ENCODE results near the gene POLE2.
"Not testable (repeated sequence)": the region's sequence is repeated elsewhere in the genome, so short reads cannot be mapped to it uniquely, and the experiment has no call there.

The POLE2 gene

DNA sequence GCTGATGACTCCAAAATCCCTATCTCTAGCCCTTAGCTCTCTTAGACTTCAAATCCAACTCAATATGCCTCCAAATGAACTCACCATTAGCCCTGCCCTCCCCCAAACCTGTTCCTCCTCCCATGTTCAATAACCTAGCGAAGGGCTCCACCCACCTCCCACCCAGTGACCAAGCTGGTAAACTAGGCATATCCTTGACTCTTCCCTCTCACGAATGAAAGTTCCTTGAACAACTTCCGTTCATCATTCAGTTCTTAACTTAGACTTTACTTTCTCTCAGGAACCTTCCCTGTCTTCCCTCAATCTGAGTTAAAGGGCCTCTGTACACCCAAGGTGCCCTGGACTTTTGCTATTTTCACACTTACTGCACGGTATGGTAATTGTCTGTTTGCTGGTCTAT is 3.0 kb upstream of the POLE2 start:
- Mint-ChIP-seq H3K27ac (no peak overlapping the region), H3K4me3 (no peak overlapping the region), H3K4me1 (peaks cover 45% of the 10 kb centered on the region)

DNA sequence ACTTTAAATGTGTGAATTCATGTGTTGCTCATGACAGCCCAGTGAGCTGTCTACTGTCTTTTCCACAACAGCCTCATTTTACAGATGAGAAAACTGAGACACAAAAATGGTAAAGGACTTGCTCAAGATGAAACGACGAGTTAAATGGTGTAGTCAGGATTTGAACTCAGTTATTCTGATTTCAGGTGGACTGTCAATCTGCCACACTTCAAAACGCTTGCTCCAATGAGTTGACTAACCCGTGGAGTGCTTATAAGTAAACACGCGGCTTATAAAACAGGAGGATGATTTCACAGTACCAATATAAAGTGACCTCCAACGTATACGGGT is 652 bp upstream of the POLE2 start:
- peaks cover 38% of the 10 kb centered on the region for H3K4me1 Mint-ChIP-seq
- H3K9me3 Mint-ChIP-seq = no peaks in the 10 kb centered on the region
- H3K4me3 Mint-ChIP-seq = peak overlapping the region; percentile 91
- H3K27ac Mint-ChIP-seq = peak overlapping the region; percentile 89
- DNase-seq (no peak), ATAC-seq (no peak)
- no peaks in the 10 kb centered on the region for H3K27me3 Mint-ChIP-seq
- H3K36me3 Mint-ChIP-seq (ENCODE audit: low read depth) = peaks cover 17% of the 10 kb centered on the region

More for the DNA sequence above, 3.0 kb upstream of the POLE2 start:
- no peak for ATAC-seq
- no peak for DNase-seq
- H3K9me3 Mint-ChIP-seq = no peaks in the 10 kb centered on the region
- no peaks in the 10 kb centered on the region for H3K27me3 Mint-ChIP-seq
- H3K36me3 Mint-ChIP-seq (ENCODE audit: low read depth) = peaks cover 12% of the 10 kb centered on the region

DNA sequence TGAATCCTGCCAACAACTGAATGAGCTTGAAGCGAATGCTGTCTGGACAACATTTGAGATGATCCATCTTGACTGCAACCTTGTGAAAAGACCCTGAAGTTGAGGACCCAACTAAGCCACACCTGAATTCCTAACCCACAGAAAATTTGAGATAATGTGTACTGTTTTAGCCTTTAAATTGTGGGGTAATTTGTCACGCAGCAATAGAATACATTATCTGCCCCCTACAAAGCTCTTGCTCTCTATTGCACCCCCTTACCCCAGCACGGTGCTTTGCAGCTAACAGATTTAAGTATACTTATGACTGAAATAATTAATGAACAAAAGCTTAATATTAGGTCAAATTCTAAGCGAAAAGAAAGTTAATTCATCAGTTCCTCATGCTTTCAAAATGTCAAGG is 1.6 kb downstream of the POLE2 start:
- Mint-ChIP-seq H3K4me1 (peaks cover 30% of the 10 kb centered on the region), H3K9me3 (no peaks in the 10 kb centered on the region), H3K36me3 (ENCODE audit: low read depth) (peaks cover 28% of the 10 kb centered on the region), H3K27ac (peak overlapping the region; percentile 52), H3K27me3 (no peaks in the 10 kb centered on the region), H3K4me3 (peak overlapping the region; percentile 91)
- DNase-seq (no peak), ATAC-seq (no peak)

DNA sequence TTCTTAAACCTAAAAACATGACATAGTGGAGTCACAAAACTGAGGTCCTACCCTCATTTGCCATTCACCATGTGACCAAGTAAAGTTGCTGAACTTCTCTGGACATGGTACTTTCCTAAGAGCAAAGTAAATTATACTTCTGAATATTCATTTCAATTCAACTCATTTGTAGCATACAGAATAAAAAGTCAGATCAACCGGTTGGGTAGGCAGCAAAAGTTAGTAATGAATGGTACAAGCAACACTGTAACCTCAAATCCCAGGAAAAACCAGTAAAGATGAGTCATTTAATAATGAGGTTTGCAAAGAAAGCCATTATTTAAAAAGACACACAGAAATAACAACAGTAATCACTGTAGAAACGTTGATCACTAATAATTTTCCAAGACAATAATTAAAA is 8.7 kb downstream of the POLE2 start:
- Mint-ChIP-seq H3K27ac (no peak overlapping the region), H3K4me3 (no peak overlapping the region), H3K36me3 (ENCODE audit: low read depth) (peaks cover 58% of the 10 kb centered on the region), H3K27me3 (no peaks in the 10 kb centered on the region), H3K4me1 (peaks cover 7% of the 10 kb centered on the region), H3K9me3 (no peaks in the 10 kb centered on the region)
- no peak for DNase-seq
- peak; percentile 43 for ATAC-seq

DNA sequence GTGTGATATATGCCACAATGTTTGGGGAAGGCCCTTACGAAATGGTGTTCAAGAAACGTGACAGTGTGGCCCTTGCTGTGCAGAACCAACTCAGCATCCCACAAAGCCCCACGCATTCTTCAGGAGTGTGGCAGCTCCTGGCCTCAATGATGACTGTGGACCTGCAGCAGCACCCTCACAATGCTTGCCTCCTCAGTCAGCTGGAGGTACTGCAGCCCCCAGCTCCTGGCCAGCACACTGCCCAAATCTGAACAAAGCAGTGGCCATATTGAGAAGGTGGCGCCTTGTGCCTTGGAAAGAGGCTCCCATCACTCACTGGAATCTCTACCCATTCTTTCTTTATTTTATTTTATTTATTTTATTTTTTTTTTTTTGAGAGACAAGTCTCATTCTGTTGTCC is 10.4 kb downstream of the POLE2 start:
- Mint-ChIP-seq H3K27me3 (no peaks in the 10 kb centered on the region), H3K27ac (no peak overlapping the region), H3K4me3 (no peak overlapping the region), H3K4me1 (peaks cover 7% of the 10 kb centered on the region), H3K36me3 (ENCODE audit: low read depth) (peaks cover 65% of the 10 kb centered on the region), H3K9me3 (no peaks in the 10 kb centered on the region)
- no peak for DNase-seq
- no peak for ATAC-seq

DNA sequence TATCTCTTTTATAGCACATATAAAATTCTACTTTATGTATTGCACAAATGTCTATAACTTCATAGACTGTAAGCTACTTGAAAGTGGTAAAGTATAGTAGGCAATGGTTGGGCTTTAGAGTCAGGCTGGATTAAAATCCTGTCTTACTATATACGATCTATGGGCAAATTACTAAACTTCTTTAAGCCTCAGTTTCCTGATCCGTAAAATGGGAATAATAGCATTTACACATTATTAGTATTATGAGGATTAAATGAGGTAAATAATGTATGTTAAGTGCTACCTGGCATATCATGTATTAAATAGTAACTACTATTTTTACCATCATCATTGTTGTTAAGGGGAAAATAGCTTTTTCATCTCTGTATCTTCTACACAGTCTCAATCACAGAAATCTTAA is 14.4 kb downstream of the POLE2 start:
- no peak overlapping the region for H3K27ac Mint-ChIP-seq

DNA sequence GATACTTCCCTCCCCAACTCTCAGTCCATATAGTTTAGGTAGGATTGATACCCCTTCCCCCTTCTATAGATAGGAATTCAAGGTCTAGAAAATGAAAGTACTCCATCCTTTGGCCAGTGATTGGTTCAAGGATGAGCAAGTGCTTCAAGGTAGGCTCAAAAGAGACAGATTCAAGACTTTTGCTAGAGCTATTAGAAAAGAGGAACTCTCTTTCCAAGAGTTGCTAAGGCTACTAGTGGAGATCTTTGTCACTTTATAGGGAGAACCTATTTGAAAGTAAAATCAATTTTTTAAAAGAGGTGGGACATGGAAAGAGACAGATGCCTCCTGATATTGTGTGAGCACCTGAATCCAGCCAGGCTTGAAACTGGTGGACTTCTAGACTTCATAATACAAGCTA is 17.5 kb downstream of the POLE2 start:
- no peaks in the 10 kb centered on the region for H3K4me1 Mint-ChIP-seq
- no peak overlapping the region for H3K27ac Mint-ChIP-seq
- no peak overlapping the region for H3K4me3 Mint-ChIP-seq
- no peaks in the 10 kb centered on the region for H3K27me3 Mint-ChIP-seq
- no peaks in the 10 kb centered on the region for H3K9me3 Mint-ChIP-seq
- peaks cover 53% of the 10 kb centered on the region for H3K36me3 Mint-ChIP-seq (ENCODE audit: low read depth)
- ATAC-seq (no peak), DNase-seq (no peak)

More for the DNA sequence above, 14.4 kb downstream of the POLE2 start:
- Mint-ChIP-seq H3K36me3 (ENCODE audit: low read depth) (peaks cover 59% of the 10 kb centered on the region), H3K4me3 (no peak overlapping the region), H3K27me3 (no peaks in the 10 kb centered on the region), H3K4me1 (no peaks in the 10 kb centered on the region), H3K9me3 (no peaks in the 10 kb centered on the region)
- no peak for DNase-seq
- no peak for ATAC-seq

DNA sequence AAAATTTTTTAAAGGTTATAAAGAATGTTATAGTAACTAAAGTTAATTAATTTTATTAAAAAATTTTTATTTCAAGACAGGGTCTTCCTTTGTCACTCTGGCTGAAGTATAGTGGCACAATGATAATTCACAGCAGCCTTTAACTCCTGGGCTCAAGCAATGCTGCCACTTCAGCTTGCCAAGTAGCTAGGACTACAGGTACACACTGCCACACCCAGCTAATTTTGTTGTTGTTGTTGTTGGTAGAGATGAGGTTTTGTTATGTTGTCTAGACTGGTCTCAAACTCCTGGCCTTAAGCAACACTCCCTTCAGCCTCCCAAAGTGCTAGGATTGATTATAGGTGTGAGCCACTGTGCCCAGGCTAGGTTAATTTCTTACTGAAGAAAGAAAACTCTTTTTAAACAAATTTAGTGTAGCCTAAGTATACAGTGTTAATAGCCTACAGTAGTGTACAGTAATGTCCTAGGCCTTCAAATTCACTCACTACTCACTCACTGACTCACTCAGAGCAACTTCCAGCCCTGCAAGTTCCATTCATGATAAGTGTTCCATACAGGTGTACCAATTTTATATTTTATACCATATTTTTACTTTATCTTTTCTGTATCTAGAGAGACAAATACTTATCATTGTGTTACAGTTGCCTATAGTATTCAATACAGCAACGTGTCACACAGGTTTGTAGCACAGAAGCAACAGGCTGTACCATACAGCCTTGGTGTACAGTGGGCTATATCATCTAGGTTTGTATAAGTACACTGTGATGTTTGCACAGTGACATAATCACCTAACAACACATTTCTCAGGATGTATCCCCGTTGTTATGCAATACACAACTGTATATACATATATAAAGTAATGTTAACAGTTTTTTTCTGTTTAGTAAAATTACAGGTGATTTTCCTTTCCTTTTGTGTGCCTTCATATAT is 28.2 kb downstream of the POLE2 start:
- H3K4me3 Mint-ChIP-seq = no peak overlapping the region

DNA sequence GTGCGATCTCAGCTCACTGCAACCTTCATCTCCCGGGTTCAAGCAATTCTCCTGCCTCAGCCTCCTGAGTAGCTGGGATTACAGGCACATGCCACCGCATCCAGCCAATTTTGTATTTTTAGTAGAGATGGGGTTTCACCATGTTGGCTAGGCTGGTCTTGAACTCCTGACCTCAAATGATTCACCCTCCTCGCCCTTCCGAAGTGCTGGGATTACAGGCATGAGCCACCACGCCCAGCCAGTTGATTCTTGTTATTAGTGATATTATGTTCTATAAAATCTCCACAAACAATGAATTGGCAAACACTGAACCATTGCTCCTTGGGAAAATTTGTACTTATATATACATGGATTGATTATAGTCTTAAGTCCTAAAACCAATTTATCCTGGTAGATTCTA is 30.5 kb downstream of the POLE2 start:
- not testable (repeated sequence) for H3K9me3 Mint-ChIP-seq; H3K36me3 Mint-ChIP-seq (ENCODE audit: low read depth); H3K27ac Mint-ChIP-seq; H3K27me3 Mint-ChIP-seq; H3K4me1 Mint-ChIP-seq; ATAC-seq; H3K4me3 Mint-ChIP-seq; DNase-seq

More for the DNA sequence above, 28.2 kb downstream of the POLE2 start:
- no peaks in the 10 kb centered on the region for H3K9me3 Mint-ChIP-seq
- DNase-seq = no peak
- H3K27ac Mint-ChIP-seq = no peak overlapping the region
- H3K4me1 Mint-ChIP-seq = no peaks in the 10 kb centered on the region
- peaks cover 16% of the 10 kb centered on the region for H3K36me3 Mint-ChIP-seq (ENCODE audit: low read depth)
- no peak for ATAC-seq
- no peaks in the 10 kb centered on the region for H3K27me3 Mint-ChIP-seq

DNA sequence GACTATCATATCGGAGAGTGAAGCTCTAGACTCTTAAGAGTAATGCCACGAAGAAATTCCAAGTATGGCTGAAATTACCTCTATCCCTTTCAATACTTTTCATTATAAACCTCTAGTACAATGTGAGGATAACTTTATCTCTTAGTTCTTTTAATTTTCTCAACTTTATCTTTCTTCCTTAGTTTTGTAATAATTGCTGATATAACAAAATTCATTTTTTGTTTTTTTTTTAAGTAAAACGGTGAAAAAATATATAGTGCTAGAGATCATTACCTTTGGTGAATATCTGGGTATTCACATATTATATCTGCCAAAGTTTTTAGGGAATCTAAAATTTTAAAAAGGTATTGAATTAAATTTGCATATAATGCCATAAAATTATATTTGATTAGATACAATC is 33.5 kb downstream of the POLE2 start:
- Mint-ChIP-seq H3K9me3 (no peaks in the 10 kb centered on the region), H3K36me3 (ENCODE audit: low read depth) (peaks cover 13% of the 10 kb centered on the region), H3K27ac (no peak overlapping the region), H3K4me3 (no peak overlapping the region), H3K4me1 (no peaks in the 10 kb centered on the region), H3K27me3 (no peaks in the 10 kb centered on the region)
- DNase-seq = no peak
- no peak for ATAC-seq

DNA sequence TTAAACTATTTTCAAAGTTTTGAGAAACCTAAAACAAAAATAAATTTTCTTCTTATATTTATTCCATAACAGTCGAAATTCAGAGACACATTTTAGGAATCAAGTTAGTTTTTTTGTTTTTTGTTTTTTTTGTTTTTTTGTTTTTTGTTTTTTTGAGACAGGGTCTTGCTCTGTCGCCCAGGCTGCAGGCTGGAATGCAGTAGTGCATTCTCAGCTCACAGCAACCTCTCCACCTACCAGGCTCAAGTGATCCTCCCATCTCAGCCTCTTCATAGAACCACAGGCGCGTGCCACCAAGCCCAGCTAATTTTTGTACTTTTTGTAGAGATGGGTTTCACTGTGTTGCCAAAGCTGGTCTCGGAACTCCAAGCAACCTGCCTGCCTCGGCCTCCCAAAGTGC is 34.5 kb downstream of the POLE2 start:
- Mint-ChIP-seq H3K27ac (no peak overlapping the region), H3K27me3 (no peaks in the 10 kb centered on the region), H3K9me3 (no peaks in the 10 kb centered on the region), H3K4me3 (no peak overlapping the region), H3K36me3 (ENCODE audit: low read depth) (peaks cover 12% of the 10 kb centered on the region), H3K4me1 (no peaks in the 10 kb centered on the region)
- no peak for ATAC-seq
- DNase-seq = no peak

DNA sequence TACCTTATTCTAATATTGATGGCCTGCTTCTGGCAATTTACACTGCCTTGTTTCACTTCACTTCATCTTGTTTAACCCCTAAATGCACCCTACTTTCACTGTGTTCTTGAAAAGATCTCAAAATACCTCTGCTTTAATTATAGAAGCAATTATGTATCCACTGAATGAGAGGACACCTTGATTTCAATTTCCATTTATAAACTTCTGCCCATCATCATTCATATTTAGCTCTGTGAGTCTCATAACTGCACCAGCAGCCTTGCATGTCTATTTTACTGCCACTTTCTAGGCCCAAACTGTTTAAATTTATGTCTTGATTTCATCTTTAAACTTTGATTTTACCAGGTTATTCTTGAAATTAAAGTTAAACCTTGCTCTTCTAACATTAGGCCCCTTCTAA is 45.9 kb downstream of the POLE2 start:
- peak overlapping the region; percentile 24 for H3K27ac Mint-ChIP-seq
- DNase-seq (no peak), ATAC-seq (no peak)
- no peaks in the 10 kb centered on the region for H3K9me3 Mint-ChIP-seq
- peaks cover 35% of the 10 kb centered on the region for H3K36me3 Mint-ChIP-seq (ENCODE audit: low read depth)
- H3K27me3 Mint-ChIP-seq = no peaks in the 10 kb centered on the region
- peaks cover 40% of the 10 kb centered on the region for H3K4me1 Mint-ChIP-seq
- H3K4me3 Mint-ChIP-seq = no peak overlapping the region

DNA sequence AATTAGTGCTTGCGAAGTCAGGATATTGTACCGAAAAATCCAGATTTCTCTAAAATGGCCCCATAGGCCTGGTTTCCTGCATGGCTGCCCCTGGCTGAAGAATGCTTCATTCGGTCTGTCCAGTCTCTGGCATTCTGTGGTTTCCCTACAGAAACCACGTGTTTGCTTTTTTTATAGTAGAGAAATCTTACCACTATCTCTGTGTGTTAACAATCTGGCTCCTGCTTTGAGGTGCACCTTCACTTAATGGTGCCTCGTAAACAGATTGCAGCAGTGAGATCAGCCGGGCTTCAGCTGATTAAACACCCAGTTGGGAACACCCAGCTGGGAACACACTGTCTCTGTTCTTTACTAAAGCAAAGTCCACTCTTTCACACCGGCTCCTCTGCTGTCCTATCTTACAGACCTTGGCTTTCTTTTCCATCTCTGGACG is 46.3 kb downstream of the POLE2 start:
- ATAC-seq (no peak), DNase-seq (no peak)
- H3K4me1 Mint-ChIP-seq = peaks cover 42% of the 10 kb centered on the region
- no peak overlapping the region for H3K4me3 Mint-ChIP-seq
- no peaks in the 10 kb centered on the region for H3K27me3 Mint-ChIP-seq
- H3K36me3 Mint-ChIP-seq (ENCODE audit: low read depth) = peaks cover 35% of the 10 kb centered on the region
- H3K27ac Mint-ChIP-seq = peak overlapping the region; percentile 24
- no peaks in the 10 kb centered on the region for H3K9me3 Mint-ChIP-seq

DNA sequence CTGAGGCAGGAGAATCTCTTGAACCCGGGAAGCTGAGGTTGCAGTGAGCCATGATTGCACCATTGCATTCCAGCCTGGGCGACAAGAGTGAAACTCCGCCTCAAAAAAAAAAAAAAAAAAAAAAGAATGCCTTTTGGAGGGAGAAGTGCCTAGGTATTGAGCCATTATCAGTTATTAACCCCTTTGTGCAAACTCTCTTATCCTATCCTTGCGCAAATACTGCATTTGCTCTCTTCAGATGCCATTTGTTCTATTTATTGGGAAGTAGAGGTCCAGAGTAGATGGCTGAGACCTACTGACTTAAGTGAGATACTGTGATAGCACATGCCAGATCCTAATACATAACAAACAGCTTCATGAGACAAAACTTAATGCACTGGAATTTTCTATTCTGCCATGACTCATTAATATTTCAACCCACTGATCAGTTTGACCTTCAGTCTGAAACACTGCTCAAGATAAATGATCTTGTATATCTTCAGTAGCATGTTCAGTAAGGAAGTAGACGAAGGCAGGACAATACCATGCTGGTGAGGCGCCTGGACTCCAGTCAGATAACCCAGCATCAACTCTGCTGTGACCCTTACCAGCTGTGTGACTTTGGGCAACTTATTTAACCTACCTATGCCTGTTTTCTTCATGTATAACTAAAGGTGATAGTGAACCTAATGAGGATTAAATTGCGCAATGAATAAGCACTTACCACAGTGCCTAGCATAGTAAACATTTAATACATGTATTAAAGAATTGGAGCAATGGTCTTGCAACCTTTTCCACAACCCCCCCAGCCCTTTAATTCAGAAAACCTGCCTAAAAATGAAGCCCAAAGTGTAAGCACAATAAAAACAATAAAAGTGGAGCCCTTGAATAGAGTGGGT is 47.2 kb downstream of the POLE2 start:
- no peaks in the 10 kb centered on the region for H3K9me3 Mint-ChIP-seq
- H3K36me3 Mint-ChIP-seq (ENCODE audit: low read depth) = peaks cover 42% of the 10 kb centered on the region
- DNase-seq (no peak), ATAC-seq (no peak)
- peaks cover 50% of the 10 kb centered on the region for H3K4me1 Mint-ChIP-seq
- H3K4me3 Mint-ChIP-seq = no peak overlapping the region
- no peaks in the 10 kb centered on the region for H3K27me3 Mint-ChIP-seq
- H3K27ac Mint-ChIP-seq = peak overlapping the region; percentile 47

DNA sequence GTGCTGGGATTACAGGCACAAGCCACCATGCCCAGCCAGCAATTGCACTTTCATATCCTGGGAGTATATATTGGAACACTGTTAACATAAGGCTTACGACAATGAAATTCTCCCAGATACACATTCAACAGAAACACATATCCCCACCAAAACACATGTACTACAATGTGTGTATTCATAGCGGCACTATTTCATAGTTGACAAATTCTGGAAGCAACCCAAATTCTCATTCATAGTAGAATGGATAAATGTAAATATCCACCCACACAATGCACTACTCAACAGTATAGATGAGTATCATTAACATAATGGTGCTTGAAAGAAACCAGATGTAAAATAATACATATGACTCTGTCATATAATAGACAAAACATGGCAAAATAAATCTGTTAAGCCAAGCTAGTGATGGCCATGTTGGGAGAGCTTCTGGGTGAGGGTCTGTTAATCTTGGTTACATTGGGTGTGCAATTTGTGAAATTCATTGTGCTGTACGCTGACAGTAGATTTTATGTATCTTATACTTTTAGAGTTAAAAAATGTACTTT is 50.4 kb downstream of the POLE2 start:
- peaks cover 54% of the 10 kb centered on the region for H3K4me1 Mint-ChIP-seq
- no peaks in the 10 kb centered on the region for H3K27me3 Mint-ChIP-seq
- peak overlapping the region; percentile 32 for H3K4me3 Mint-ChIP-seq
- DNase-seq (no peak), ATAC-seq (no peak)
- H3K27ac Mint-ChIP-seq = peak overlapping the region; percentile 31
- peaks cover 49% of the 10 kb centered on the region for H3K36me3 Mint-ChIP-seq (ENCODE audit: low read depth)
- no peaks in the 10 kb centered on the region for H3K9me3 Mint-ChIP-seq

All from activated naive CD8-positive, alpha-beta T cell treated with anti-CD3 and anti-CD28 coated beads, Interleukin-2, amount 50 U/mL, for 24 hours (primary cell).